Measurements from ENCODE around the gene BTNL8. TPM values are rescaled to one million over a fixed set of nuclear protein-coding genes. Genes with fewer than 3 reads are reported as not detected.

Gene BTNL8
- total RNA-seq (2014; rRNA removed; shearing (Covaris generic); ENCODE audit: low replicate concordance), result not detected in 2 replicates

- H3K9me2 ChIP-seq (replicated peaks; ENCODE audit: insufficient read depth, low read length), result no peaks in the 10 kb centered on the region
- no peaks in the 10 kb centered on the region for H3K36me3 ChIP-seq (ENCODE audit: insufficient read depth, low read length)
- no peak within 1 kb of the TSS for H2AFZ ChIP-seq (ENCODE audit: low read length)
- no peaks in the 10 kb centered on the region for H3K4me1 ChIP-seq (ENCODE audit: low read length)
- H3K9ac ChIP-seq (ENCODE audit: low read length), result no peak within 1 kb of the TSS
- no peaks in the 10 kb centered on the region for H3K9me3 ChIP-seq (ENCODE audit: low read length)
- H3K27me3 ChIP-seq (ENCODE audit: low read length), result no peaks in the 10 kb centered on the region
- no peak within 1 kb of the TSS for H3K27ac ChIP-seq (ENCODE audit: low read length)
- H4K20me1 ChIP-seq (ENCODE audit: insufficient read depth, low read depth, low read length), result no peaks in the 10 kb centered on the region
- no peaks in the 10 kb centered on the region for H3K79me2 ChIP-seq (ENCODE audit: low read length)
- H3K4me2 ChIP-seq (ENCODE audit: low read depth, low read length, poor library complexity, severe bottlenecking), result no peak within 1 kb of the TSS
- DNase-seq, result no peak
- H3K4me3 ChIP-seq (ENCODE audit: low read length), result no peak within 1 kb of the TSS
Observed at GRCh38 chr5:180898621-180899246, at the start of gene BTNL8. BTNL8 (plus strand) TSS chr5:180899159; CDS start chr5:180899311, 152 bp downstream.

- H3K4me3 ChIP-seq (ENCODE audit: low read length), result no peak overlapping the region
- no peaks in the 10 kb centered on the region for H3K27me3 ChIP-seq (ENCODE audit: low read length)
- H3K9me2 ChIP-seq (replicated peaks; ENCODE audit: insufficient read depth, low read length), result no peaks in the 10 kb centered on the region
- DNase-seq, result no peak
- peaks cover 58% of the 10 kb centered on the region for H3K9me3 ChIP-seq (ENCODE audit: low read length)
- no peak overlapping the region for H2AFZ ChIP-seq (ENCODE audit: low read length)
- H3K27ac ChIP-seq (ENCODE audit: low read length), result no peak overlapping the region
- peaks cover 16% of the 10 kb centered on the region for H3K79me2 ChIP-seq (ENCODE audit: low read length)
- H4K20me1 ChIP-seq (ENCODE audit: insufficient read depth, low read depth, low read length), result no peaks in the 10 kb centered on the region
- H3K36me3 ChIP-seq (ENCODE audit: insufficient read depth, low read length), result peaks cover 84% of the 10 kb centered on the region
- no peaks in the 10 kb centered on the region for H3K4me1 ChIP-seq (ENCODE audit: low read length)
- no peak overlapping the region for H3K9ac ChIP-seq (ENCODE audit: low read length)
- H3K4me2 ChIP-seq (ENCODE audit: low read depth, low read length, poor library complexity, severe bottlenecking), result no peak overlapping the region
Observed at GRCh38 chr5:180849827-180850226, 49.1 kb upstream of the BTNL8 start.

GRCh38 chr5:180850434-180851078 is 48.4 kb upstream of the BTNL8 start:
- H3K27me3 ChIP-seq (ENCODE audit: low read length), result no peaks in the 10 kb centered on the region
- peaks cover 18% of the 10 kb centered on the region for H3K79me2 ChIP-seq (ENCODE audit: low read length)
- no peak overlapping the region for H3K9ac ChIP-seq (ENCODE audit: low read length)
- H3K4me3 ChIP-seq (ENCODE audit: low read length), result no peak overlapping the region
- no peak for DNase-seq
- no peaks in the 10 kb centered on the region for H3K9me2 ChIP-seq (replicated peaks; ENCODE audit: insufficient read depth, low read length)
- H2AFZ ChIP-seq (ENCODE audit: low read length), result no peak overlapping the region
- no peaks in the 10 kb centered on the region for H3K4me1 ChIP-seq (ENCODE audit: low read length)
- no peaks in the 10 kb centered on the region for H4K20me1 ChIP-seq (ENCODE audit: insufficient read depth, low read depth, low read length)
- no peak overlapping the region for H3K27ac ChIP-seq (ENCODE audit: low read length)
- peaks cover 90% of the 10 kb centered on the region for H3K36me3 ChIP-seq (ENCODE audit: insufficient read depth, low read length)
- peaks cover 62% of the 10 kb centered on the region for H3K9me3 ChIP-seq (ENCODE audit: low read length)
- no peak overlapping the region for H3K4me2 ChIP-seq (ENCODE audit: low read depth, low read length, poor library complexity, severe bottlenecking)

- Histone ChIP-seq H3K36me3 (ENCODE audit: insufficient read depth, low read length) (peaks cover 98% of the 10 kb centered on the region), H4K20me1 (ENCODE audit: insufficient read depth, low read depth, low read length) (no peaks in the 10 kb centered on the region), H3K4me2 (ENCODE audit: low read depth, low read length, poor library complexity, severe bottlenecking) (no peak overlapping the region)
Observed at GRCh38 chr5:180852495-180852894, 46.5 kb upstream of the BTNL8 start.

GRCh38 chr5:180853121-180853847 is 45.7 kb upstream of the BTNL8 start:
- no peaks in the 10 kb centered on the region for H3K4me1 ChIP-seq (ENCODE audit: low read length)
- H3K9ac ChIP-seq (ENCODE audit: low read length), result no peak overlapping the region
- H4K20me1 ChIP-seq (ENCODE audit: insufficient read depth, low read depth, low read length), result no peaks in the 10 kb centered on the region
- H3K27ac ChIP-seq (ENCODE audit: low read length), result no peak overlapping the region
- H3K36me3 ChIP-seq (ENCODE audit: insufficient read depth, low read length), result peaks cover 93% of the 10 kb centered on the region
- H3K4me2 ChIP-seq (ENCODE audit: low read depth, low read length, poor library complexity, severe bottlenecking), result no peak overlapping the region
- H3K9me2 ChIP-seq (replicated peaks; ENCODE audit: insufficient read depth, low read length), result no peaks in the 10 kb centered on the region
- H3K9me3 ChIP-seq (ENCODE audit: low read length), result peaks cover 55% of the 10 kb centered on the region
- no peak overlapping the region for H2AFZ ChIP-seq (ENCODE audit: low read length)
- H3K79me2 ChIP-seq (ENCODE audit: low read length), result peaks cover 19% of the 10 kb centered on the region
- H3K27me3 ChIP-seq (ENCODE audit: low read length), result no peaks in the 10 kb centered on the region
- no peak overlapping the region for H3K4me3 ChIP-seq (ENCODE audit: low read length)
- no peak for DNase-seq

More at GRCh38 chr5:180852495-180852894, 46.5 kb upstream of the BTNL8 start:
- peaks cover 18% of the 10 kb centered on the region for H3K79me2 ChIP-seq (ENCODE audit: low read length)
- no peaks in the 10 kb centered on the region for H3K9me2 ChIP-seq (replicated peaks; ENCODE audit: insufficient read depth, low read length)
- no peak overlapping the region for H3K4me3 ChIP-seq (ENCODE audit: low read length)
- no peaks in the 10 kb centered on the region for H3K27me3 ChIP-seq (ENCODE audit: low read length)
- H2AFZ ChIP-seq (ENCODE audit: low read length), result no peak overlapping the region
- no peak for DNase-seq
- peaks cover 63% of the 10 kb centered on the region for H3K9me3 ChIP-seq (ENCODE audit: low read length)
- H3K27ac ChIP-seq (ENCODE audit: low read length), result no peak overlapping the region
- no peak overlapping the region for H3K9ac ChIP-seq (ENCODE audit: low read length)
- H3K4me1 ChIP-seq (ENCODE audit: low read length), result no peaks in the 10 kb centered on the region

- DNase-seq, result no peak
- Histone ChIP-seq H3K36me3 (ENCODE audit: insufficient read depth, low read length) (peaks cover 93% of the 10 kb centered on the region), H3K27ac (ENCODE audit: low read length) (no peak overlapping the region), H2AFZ (ENCODE audit: low read length) (no peak overlapping the region), H3K27me3 (ENCODE audit: low read length) (no peaks in the 10 kb centered on the region), H3K4me2 (ENCODE audit: low read depth, low read length, poor library complexity, severe bottlenecking) (no peak overlapping the region), H4K20me1 (ENCODE audit: insufficient read depth, low read depth, low read length) (no peaks in the 10 kb centered on the region), H3K9ac (ENCODE audit: low read length) (no peak overlapping the region), H3K9me2 (replicated peaks; ENCODE audit: insufficient read depth, low read length) (no peaks in the 10 kb centered on the region), H3K79me2 (ENCODE audit: low read length) (peaks cover 24% of the 10 kb centered on the region), H3K9me3 (ENCODE audit: low read length) (peaks cover 49% of the 10 kb centered on the region), H3K4me1 (ENCODE audit: low read length) (no peaks in the 10 kb centered on the region), H3K4me3 (ENCODE audit: low read length) (no peak overlapping the region)
Observed at GRCh38 chr5:180853848-180854176, 45.1 kb upstream of the BTNL8 start.

GRCh38 chr5:180858586-180858985 is 40.4 kb upstream of the BTNL8 start:
- no peak for DNase-seq
- no peak overlapping the region for H3K4me2 ChIP-seq (ENCODE audit: low read depth, low read length, poor library complexity, severe bottlenecking)
- H3K36me3 ChIP-seq (ENCODE audit: insufficient read depth, low read length), result peaks cover 57% of the 10 kb centered on the region

GRCh38 chr5:180860273-180860886 is 38.6 kb upstream of the BTNL8 start:
- H3K9me3 ChIP-seq (ENCODE audit: low read length), result 0 out of 2 replicates have a peak, but pooled peaks cover 3% of the 10 kb centered on the region
- H3K79me2 ChIP-seq (ENCODE audit: low read length), result peaks cover 28% of the 10 kb centered on the region
- H3K36me3 ChIP-seq (ENCODE audit: insufficient read depth, low read length), result peaks cover 41% of the 10 kb centered on the region
- peak; percentile 88 for DNase-seq
- H3K9ac ChIP-seq (ENCODE audit: low read length), result peak overlapping the region; percentile 92
- H4K20me1 ChIP-seq (ENCODE audit: insufficient read depth, low read depth, low read length), result no peaks in the 10 kb centered on the region
- H3K27ac ChIP-seq (ENCODE audit: low read length), result peak overlapping the region; percentile 78
- H3K4me2 ChIP-seq (ENCODE audit: low read depth, low read length, poor library complexity, severe bottlenecking), result peak overlapping the region; percentile 86
- peak overlapping the region; percentile 85 for H3K4me3 ChIP-seq (ENCODE audit: low read length)
- H3K9me2 ChIP-seq (replicated peaks; ENCODE audit: insufficient read depth, low read length), result no peaks in the 10 kb centered on the region
- peaks cover 17% of the 10 kb centered on the region for H3K4me1 ChIP-seq (ENCODE audit: low read length)
- H3K27me3 ChIP-seq (ENCODE audit: low read length), result no peaks in the 10 kb centered on the region
- peak overlapping the region; percentile 33; the same call in 1 of the 2 replicates for H2AFZ ChIP-seq (ENCODE audit: low read length)

More at GRCh38 chr5:180858586-180858985, 40.4 kb upstream of the BTNL8 start:
- Histone ChIP-seq H3K27ac (ENCODE audit: low read length) (no peak overlapping the region), H3K4me3 (ENCODE audit: low read length) (no peak overlapping the region), H3K79me2 (ENCODE audit: low read length) (peaks cover 38% of the 10 kb centered on the region), H3K4me1 (ENCODE audit: low read length) (peaks cover 17% of the 10 kb centered on the region), H3K9ac (ENCODE audit: low read length) (no peak overlapping the region), H2AFZ (ENCODE audit: low read length) (no peak overlapping the region), H4K20me1 (ENCODE audit: insufficient read depth, low read depth, low read length) (no peaks in the 10 kb centered on the region), H3K9me2 (replicated peaks; ENCODE audit: insufficient read depth, low read length) (no peaks in the 10 kb centered on the region), H3K27me3 (ENCODE audit: low read length) (no peaks in the 10 kb centered on the region), H3K9me3 (ENCODE audit: low read length) (peaks cover 11% of the 10 kb centered on the region; the same call in 1 of the 2 replicates)
